H1 (cell line): ENCODE data around the gene NRXN2.

Source experiments
- EZH2 ChIP-seq: fragments of 200-600 bp; sonication (generic); IDR thresholded peaks from 2 replicates; pipeline ENCODE4 v1.7.1; 2012; ENCODE audit warnings: low read depth, mild to moderate bottlenecking, moderate library complexity, low read length, inconsistent platforms; ENCODE audit not compliant: severe bottlenecking
- POLR2AphosphoS5 ChIP-seq: IDR thresholded peaks from 2 replicates; pipeline ENCODE4 v1.6.1; 2011; ENCODE audit warnings: low read depth, low read length
- SP1 ChIP-seq: IDR thresholded peaks from 2 replicates; pipeline ENCODE4 v1.6.1; 2011; ENCODE audit warnings: low read depth, low read length
- TCF12 ChIP-seq: IDR thresholded peaks from 2 replicates; pipeline ENCODE4 v1.6.1; 2011; ENCODE audit warnings: low read depth, mild to moderate bottlenecking, low read length
- TEAD4 ChIP-seq: IDR thresholded peaks from 2 replicates; pipeline ENCODE4 v1.6.1; 2012; ENCODE audit warnings: low read depth, low read length, inconsistent platforms, mixed read lengths
- YY1 ChIP-seq: IDR thresholded peaks from 2 replicates; pipeline ENCODE4 v1.6.1; 2011; ENCODE audit warnings: low read depth, mild to moderate bottlenecking, low read length
- ZNF274 ChIP-seq: IDR thresholded peaks from 2 replicates; pipeline ENCODE4 v1.7.0; 2012; ENCODE audit warnings: low read length, borderline replicate concordance; ENCODE audit errors: extremely low read depth
- TF ChIP-seq, protein P1 (sequence below), 3 experiments: IDR thresholded peaks; 1 replicate in 2 of 3; 2 replicates in 1 of 3; pipeline versions ENCODE4 v1.5.1 to v1.6.1; 2011; ENCODE audit warnings: low read length in 3 of 3, mild to moderate bottlenecking in 3 of 3, inconsistent platforms in 2 of 3, low read depth in 1 of 3, moderate library complexity in 1 of 3; ENCODE audit not compliant: insufficient read depth in 1 of 3; ENCODE audit errors: control extremely low read depth in 1 of 3
- TF ChIP-seq, protein P2 (sequence below): fragments of 300-600 bp; sonication (generic); IDR thresholded peaks from 2 replicates; pipeline ENCODE4 v1.7.1; 2012; ENCODE audit warnings: low read length, moderate library complexity, mild to moderate bottlenecking, inconsistent platforms; ENCODE audit not compliant: insufficient replicate concordance

- TF ChIP-seq ZNF274 (no peak), TCF12 (no peak), POLR2AphosphoS5 (no peak), EZH2 (no peak), TEAD4 (no peak), YY1 (no peak), SP1 (no peak)
- TF ChIP-seq, protein P1, sequence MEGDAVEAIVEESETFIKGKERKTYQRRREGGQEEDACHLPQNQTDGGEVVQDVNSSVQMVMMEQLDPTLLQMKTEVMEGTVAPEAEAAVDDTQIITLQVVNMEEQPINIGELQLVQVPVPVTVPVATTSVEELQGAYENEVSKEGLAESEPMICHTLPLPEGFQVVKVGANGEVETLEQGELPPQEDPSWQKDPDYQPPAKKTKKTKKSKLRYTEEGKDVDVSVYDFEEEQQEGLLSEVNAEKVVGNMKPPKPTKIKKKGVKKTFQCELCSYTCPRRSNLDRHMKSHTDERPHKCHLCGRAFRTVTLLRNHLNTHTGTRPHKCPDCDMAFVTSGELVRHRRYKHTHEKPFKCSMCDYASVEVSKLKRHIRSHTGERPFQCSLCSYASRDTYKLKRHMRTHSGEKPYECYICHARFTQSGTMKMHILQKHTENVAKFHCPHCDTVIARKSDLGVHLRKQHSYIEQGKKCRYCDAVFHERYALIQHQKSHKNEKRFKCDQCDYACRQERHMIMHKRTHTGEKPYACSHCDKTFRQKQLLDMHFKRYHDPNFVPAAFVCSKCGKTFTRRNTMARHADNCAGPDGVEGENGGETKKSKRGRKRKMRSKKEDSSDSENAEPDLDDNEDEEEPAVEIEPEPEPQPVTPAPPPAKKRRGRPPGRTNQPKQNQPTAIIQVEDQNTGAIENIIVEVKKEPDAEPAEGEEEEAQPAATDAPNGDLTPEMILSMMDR (IDR thresholded peaks at IDR 0.05; ENCODE audit: control extremely low read depth in 1 of 3, insufficient read depth in 1 of 3, low read depth in 1 of 3, low read length in 3 of 3), result no peak
- TF ChIP-seq, protein P2, sequence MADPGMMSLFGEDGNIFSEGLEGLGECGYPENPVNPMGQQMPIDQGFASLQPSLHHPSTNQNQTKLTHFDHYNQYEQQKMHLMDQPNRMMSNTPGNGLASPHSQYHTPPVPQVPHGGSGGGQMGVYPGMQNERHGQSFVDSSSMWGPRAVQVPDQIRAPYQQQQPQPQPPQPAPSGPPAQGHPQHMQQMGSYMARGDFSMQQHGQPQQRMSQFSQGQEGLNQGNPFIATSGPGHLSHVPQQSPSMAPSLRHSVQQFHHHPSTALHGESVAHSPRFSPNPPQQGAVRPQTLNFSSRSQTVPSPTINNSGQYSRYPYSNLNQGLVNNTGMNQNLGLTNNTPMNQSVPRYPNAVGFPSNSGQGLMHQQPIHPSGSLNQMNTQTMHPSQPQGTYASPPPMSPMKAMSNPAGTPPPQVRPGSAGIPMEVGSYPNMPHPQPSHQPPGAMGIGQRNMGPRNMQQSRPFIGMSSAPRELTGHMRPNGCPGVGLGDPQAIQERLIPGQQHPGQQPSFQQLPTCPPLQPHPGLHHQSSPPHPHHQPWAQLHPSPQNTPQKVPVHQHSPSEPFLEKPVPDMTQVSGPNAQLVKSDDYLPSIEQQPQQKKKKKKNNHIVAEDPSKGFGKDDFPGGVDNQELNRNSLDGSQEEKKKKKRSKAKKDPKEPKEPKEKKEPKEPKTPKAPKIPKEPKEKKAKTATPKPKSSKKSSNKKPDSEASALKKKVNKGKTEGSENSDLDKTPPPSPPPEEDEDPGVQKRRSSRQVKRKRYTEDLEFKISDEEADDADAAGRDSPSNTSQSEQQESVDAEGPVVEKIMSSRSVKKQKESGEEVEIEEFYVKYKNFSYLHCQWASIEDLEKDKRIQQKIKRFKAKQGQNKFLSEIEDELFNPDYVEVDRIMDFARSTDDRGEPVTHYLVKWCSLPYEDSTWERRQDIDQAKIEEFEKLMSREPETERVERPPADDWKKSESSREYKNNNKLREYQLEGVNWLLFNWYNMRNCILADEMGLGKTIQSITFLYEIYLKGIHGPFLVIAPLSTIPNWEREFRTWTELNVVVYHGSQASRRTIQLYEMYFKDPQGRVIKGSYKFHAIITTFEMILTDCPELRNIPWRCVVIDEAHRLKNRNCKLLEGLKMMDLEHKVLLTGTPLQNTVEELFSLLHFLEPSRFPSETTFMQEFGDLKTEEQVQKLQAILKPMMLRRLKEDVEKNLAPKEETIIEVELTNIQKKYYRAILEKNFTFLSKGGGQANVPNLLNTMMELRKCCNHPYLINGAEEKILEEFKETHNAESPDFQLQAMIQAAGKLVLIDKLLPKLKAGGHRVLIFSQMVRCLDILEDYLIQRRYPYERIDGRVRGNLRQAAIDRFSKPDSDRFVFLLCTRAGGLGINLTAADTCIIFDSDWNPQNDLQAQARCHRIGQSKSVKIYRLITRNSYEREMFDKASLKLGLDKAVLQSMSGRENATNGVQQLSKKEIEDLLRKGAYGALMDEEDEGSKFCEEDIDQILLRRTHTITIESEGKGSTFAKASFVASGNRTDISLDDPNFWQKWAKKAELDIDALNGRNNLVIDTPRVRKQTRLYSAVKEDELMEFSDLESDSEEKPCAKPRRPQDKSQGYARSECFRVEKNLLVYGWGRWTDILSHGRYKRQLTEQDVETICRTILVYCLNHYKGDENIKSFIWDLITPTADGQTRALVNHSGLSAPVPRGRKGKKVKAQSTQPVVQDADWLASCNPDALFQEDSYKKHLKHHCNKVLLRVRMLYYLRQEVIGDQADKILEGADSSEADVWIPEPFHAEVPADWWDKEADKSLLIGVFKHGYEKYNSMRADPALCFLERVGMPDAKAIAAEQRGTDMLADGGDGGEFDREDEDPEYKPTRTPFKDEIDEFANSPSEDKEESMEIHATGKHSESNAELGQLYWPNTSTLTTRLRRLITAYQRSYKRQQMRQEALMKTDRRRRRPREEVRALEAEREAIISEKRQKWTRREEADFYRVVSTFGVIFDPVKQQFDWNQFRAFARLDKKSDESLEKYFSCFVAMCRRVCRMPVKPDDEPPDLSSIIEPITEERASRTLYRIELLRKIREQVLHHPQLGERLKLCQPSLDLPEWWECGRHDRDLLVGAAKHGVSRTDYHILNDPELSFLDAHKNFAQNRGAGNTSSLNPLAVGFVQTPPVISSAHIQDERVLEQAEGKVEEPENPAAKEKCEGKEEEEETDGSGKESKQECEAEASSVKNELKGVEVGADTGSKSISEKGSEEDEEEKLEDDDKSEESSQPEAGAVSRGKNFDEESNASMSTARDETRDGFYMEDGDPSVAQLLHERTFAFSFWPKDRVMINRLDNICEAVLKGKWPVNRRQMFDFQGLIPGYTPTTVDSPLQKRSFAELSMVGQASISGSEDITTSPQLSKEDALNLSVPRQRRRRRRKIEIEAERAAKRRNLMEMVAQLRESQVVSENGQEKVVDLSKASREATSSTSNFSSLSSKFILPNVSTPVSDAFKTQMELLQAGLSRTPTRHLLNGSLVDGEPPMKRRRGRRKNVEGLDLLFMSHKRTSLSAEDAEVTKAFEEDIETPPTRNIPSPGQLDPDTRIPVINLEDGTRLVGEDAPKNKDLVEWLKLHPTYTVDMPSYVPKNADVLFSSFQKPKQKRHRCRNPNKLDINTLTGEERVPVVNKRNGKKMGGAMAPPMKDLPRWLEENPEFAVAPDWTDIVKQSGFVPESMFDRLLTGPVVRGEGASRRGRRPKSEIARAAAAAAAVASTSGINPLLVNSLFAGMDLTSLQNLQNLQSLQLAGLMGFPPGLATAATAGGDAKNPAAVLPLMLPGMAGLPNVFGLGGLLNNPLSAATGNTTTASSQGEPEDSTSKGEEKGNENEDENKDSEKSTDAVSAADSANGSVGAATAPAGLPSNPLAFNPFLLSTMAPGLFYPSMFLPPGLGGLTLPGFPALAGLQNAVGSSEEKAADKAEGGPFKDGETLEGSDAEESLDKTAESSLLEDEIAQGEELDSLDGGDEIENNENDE, result no peak
Observed at GRCh38 chr11:64658265-64658664, 64.7 kb downstream of the NRXN2 start.
